Kidney capillary endothelial cell (primary cell): ENCODE results near the gene SHROOM3.
A peak's percentile ranks its signal among the peaks of the same experiment; 100 is the strongest.

Experiments used
- DNase-seq: peaks from one replicate; pipeline ENCODE4 v3.0.0-alpha.2; 2018; ENCODE audit warnings: low spot score

The SHROOM3 gene

DNA sequence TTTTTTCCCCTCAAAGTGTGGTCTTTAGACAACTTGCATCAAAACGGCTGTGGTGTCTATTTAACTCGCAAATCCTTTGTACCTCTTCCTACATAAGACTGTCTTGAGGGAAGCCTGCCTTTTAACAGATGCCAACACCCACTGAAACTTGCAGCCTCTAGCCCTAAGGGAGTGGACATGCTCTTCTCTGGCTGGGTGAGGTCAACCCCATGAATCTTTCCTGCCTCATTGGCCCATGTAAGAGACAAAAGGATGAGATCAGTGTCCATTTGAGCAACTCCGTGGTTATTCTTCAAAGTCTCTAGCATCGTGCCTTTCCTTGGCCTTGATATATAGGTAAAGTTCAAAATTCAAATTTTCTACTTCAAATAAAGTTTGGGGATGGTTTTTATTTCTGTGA lies 134.7 kb downstream of the SHROOM3 start:
- DNase-seq, result no peak

DNA sequence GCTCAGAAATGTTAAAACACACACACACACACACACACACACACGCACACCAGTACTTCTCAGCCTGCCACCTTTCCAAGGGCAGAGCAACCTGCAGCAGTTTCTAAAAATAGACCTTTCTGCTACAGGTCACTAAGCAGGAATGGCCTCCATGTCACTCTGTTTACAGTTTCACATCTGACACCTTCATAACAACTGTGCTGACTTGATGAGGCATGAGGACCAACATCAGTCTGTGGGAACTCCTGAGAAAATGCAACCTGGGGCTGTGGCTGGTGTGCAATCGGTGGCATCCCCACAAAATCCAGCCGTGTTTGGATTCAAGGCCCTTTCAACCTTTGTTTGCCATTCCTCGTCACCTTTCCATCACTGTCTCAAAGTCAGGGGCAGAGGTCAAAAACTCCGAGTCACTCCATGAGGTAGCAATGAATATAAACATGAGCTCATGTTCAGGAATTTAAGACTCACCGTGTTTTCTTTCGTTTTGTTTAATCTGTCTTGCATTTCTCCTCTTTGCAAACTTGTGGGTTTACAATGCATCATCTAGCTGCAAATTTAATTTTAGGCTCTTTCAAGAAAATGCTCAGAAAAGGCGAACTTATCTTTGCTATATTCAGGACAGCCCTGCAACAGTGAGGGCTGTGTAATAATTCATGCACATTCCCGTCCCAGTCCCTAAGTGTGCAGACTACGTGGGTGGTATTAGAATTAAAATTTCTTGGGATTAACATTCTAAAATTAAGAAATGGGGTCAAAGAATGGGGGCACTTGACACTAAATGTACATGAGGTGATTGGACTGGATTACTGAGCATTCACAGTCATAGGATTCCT lies 135.3 kb downstream of the SHROOM3 start:
- DNase-seq, result no peak

DNA sequence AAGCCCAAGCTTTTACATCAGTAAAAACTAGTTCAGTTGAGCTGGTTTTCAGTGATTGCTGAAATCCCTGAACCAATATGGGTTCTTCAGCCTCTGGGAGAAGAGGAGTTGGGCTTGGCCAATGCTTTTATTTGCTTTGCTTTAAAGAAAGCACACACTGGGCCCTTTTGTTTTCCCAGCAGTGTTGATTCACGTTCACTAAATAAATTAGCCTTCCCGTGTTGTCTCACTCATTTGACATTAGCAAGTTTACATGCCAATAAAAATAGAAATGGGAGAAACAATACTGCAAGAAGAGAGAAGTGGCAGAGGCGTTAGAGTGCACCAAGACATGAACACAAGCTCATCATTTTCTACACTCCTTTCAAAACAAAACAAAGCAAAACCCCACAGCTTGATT lies 136.2 kb downstream of the SHROOM3 start:
- no peak for DNase-seq

DNA sequence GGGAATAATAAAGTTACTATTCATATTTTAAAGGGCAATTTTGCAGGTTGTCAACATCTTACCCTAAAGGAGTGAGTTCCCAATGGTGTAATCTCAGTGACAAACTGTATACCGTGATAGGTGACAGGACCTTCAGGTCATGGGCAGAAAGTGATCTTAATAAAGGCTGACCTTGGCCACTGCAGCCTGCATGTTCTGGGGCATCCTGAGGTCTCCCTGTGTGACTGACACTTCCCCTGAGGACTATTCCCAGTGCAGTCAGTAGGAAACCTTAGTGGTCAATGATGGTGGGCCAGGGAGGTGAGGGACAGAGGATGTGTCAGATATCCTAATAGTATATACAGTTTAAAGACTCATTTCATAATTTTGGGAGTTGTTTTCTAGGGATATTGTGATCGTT lies 137.2 kb downstream of the SHROOM3 start:
- DNase-seq, result no peak

DNA sequence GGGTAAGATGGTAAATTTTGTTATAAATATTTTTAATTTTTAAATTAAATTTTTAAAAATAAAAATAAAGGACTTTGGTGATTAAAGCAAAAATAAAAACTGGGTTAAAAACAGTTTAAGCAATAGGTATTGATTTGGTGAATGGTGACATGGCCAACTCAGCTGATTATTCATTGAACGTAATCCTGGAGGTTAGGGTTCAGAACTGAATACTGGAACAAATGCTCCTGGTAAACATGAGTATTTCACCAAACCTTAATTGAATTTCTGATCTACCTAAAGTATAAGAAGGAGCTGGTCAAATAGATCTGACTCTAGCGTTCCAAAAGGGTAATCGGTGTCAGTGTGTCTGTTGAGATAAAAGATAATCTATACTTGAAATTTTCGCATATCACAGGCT lies 141.8 kb downstream of the SHROOM3 start:
- no peak for DNase-seq

DNA sequence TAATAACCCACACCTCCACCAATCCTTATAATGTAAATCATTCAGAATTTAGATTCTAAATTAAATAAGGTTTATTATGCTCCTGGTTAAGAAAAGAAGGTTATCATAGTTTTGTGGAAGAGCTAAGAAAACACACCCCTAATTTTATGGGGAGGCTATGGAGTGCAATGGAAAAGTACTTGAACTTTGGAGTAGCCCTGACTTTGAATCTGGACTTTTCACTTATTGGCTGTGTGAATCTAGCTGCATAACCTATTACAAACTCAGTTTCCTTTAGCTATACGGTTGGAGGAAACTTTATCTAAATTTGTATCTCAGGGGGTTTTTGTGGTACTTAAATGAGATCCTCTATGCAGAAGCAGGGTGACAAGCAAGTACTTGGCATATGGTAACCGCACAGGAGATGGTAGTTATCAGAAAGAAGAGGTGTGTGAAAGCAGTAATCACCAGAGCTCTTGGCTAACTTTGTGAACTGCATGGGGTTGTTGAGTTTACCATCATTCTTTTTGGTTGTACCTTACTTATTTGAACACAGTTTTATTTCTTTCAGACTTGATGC lies 143.1 kb downstream of the SHROOM3 start:
- DNase-seq, result no peak

DNA sequence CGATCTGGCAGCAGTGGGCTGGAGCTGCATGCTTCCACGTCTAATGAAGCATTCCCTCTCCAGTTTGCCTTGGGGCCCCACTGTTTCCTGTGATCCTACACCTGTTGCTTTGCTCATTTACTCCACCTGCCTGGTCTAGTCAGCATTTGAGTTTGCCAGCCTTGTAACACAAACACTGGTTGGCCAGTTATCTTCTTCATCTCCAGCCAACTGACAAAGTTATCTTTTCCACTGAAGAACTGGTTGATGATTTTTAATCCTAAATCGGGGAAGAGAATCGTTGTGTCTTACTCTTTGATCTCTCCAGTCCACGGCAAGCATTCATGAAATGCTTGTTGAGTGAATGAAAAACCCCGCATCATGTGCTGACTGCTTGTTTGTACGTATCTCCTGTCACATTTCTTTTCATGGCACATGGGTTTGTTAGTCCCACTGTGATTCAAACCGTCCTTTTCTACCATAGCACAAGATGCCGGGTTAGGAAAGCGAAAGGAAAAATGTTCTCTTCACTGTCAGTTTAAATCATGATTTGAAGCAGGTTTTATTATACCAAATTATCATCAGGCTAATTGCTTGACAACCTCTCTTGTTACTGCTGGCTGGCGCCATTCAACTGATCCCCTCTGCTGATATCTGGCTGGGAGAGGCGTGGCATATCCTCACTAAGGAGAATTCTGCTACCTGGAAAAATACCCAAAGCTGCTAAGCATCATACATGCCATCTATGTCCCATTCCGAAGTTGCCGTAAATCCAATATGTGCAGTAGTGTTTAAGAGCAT lies 144.8 kb downstream of the SHROOM3 start:
- no peak for DNase-seq

DNA sequence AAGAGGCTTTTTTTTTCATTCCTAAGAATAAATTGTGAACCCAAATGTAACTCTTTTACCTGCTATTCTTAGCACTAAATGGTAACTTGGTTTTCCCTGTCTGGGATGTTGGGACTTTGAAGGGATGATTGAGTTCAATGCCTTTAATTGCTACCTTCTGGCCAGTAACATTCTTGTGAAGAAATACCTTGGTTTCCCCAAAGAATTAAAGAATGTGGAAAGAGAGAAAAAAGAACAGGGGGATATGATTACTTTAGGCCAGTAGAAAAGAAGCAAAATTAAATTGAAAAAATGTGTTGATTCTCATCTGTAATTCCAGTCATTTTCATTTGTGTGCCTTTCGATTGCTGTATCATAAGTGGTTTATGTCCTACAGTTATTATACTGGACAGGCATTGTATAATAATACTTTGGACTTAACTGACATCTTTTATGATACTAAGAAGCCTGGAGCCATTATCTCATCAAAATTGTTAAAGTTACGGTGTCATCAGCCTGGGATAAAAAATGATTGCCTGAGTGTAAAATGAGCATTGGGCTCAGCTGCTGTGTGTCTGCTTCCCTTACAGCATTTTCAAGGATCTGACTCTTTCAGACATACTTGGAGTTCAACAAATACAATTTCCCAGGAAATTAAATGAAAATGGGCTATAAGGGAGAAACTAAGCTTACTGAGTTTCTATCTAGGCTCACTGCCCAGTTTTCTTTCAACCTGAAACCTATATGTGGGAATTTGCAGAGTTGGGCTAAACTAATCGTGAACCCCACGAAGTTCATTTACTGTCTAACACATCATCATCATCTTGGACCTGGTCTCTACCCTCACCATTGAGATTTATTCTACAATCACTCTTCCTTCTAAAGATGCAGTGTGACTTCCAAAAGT lies 146.3 kb downstream of the SHROOM3 start:
- DNase-seq, result no peak

DNA sequence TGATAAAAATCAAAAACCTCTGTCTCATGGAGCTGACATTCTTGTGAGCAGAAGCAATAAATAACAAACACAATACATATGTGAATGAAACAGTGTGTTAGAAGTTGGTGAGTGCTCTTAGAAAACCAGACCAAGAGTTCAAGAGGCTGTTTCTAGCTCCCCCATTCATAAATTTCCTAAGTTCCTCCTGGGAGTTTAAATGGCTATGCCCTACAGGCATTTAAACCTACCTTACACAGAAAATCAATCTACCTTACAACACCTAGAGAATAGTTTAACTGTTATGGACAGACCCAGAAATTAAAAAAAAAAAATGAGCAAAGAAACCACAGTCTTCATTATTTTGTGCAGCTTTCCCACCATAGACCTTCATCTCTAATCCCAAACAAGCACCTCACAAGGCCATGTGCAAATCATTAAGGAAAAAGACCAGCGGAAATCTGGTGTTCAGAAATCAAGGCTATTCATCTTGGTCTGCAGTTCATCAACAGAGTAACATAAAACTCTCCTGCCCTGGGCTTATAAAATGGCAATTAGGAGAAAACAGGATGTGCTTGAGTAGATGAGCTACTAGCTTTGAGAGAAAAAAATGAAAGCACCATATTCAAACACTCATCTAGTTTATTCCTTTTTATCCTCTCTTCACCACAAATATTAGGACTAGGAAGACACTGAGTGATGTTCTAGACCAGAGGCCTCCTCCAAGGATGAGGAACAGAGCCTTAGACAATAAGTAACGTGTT lies 147.2 kb downstream of the SHROOM3 start:
- DNase-seq, result no peak

DNA sequence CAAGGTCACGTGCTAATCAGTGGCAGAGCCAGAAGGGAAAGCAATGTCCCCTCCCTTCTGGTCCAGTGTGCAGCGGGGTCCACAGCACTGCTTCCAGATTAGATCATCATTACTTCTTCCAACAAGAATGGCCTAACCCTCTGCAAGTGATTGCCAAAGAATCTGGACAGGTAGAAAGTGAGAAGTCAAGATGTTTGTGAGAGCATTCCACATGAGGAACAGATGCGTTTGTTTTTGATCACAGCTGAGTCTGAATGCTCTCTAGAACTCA lies 147.7 kb downstream of the SHROOM3 start:
- DNase-seq, result no peak

DNA sequence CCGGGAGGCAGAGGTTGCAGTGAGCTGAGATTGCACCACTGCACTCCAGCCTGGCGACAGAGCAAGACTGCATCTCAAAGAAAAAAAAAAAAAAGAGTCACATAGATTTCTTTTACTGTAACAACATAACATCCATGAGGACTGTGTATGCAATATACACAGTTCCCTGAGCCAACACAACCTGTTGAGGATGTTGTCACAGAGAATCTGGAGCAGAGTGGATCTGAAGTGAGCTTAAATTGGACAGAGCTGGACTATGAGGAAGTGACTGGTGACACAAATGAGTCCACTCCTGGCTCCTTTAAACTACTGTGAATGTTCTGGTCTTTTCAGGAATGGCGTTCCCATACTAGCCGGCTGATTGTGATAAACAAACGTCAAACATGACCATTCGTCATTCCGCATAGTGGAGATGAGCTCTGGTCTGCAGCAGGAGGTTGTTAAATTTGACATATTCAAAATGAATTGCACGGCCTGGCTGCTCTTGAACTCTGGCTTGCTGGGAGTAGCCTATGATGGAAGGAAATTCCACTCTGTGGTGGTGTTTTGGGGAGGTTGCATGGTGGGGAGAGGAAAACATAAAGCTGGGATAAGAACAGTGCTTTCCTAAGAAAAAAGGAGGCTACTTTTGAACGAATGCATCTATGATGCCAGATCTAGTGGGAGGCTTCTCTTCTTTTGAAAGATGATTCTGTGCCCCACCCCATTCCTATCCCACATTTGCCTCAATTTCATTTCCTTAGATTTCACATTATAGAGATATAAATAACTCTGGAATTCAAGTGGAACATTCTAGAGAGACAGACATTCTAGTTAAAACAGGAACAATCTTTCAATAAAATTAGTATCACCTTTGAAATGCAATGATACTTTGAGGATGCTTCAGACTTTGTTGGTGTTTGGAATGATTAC lies 149.5 kb downstream of the SHROOM3 start:
- no peak for DNase-seq

DNA sequence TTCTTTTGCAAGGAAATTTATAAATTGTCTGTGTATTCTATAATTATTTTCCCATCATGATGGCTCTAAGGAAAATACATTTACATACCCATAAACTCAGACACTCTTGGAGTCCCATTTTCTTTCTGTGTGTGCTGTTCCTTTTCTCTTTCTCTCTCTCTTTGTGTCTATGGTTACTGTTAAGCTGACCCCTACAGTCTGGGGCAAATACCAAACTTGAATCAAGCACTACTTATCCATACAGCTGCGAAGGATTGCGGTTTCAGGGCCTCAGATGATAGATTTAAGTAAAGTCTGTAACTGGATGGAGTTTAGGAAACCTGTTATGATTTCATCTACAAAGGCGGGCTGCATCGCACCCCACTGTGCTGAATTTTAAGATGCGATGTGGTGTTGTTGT lies 150.2 kb downstream of the SHROOM3 start:
- DNase-seq, result no peak

DNA sequence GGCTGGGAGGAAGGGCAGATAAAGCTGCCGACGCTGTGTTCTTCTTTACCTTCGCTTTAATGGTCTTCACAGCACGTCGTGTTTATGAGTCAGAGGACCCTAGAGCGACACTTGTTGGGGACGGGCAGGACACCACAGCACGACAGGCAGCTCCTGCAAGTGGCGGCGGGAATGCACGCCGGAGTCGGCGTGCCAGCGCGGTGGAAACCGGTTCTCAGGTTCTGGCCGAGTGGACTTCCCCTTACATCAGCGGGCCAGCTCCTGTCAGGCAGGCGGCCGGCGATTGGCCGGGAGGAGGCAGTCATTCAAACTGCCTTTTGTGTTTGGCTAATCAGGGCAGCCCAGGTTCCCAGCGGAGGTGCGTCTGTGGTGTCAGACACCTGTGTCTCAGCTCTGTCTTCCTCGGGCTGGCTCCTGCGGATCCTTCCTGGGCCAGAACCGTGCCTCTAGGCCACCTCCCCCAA lies 150.9 kb downstream of the SHROOM3 start:
- DNase-seq, result peak; percentile 13

DNA sequence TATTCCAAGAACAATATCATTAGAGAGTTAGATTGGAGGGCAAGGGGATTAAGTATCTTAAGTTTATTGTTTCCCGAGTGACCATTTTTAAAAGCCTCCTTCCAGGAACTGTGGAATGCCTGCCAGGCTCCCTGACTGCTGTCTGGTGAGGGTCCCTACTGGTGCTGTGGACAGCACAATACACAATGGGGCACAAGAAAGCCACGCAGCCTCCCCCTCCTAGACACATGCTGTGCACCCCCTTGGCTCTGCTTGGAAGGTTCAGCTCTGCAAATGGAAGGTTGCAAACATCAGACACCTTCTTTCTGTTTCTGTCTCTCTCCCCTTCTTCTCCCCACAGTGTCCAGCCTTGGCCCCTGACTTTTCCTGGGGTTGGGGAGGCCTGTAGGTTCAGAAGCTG lies 153.2 kb downstream of the SHROOM3 start:
- DNase-seq, result no peak

DNA sequence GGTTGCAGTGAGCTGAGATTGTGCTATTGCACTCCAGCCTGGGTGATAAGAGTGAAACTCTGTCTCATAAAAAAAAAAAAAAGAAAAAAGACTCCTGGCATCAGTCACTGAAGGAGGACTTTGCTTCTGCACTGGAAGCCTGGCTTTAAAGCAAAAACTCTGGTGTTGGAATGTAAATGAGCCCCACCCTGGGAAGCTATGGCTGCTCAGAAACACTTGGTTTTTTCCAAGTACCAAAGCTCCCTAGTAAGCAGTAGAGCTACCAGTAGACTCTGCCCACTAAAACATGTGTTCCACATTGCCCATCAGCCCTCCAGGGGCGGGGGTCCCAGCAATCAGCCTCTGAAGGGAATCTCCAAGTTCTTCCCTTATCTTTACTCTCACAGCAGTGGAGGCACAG lies 154.4 kb downstream of the SHROOM3 start:
- DNase-seq, result no peak

DNA sequence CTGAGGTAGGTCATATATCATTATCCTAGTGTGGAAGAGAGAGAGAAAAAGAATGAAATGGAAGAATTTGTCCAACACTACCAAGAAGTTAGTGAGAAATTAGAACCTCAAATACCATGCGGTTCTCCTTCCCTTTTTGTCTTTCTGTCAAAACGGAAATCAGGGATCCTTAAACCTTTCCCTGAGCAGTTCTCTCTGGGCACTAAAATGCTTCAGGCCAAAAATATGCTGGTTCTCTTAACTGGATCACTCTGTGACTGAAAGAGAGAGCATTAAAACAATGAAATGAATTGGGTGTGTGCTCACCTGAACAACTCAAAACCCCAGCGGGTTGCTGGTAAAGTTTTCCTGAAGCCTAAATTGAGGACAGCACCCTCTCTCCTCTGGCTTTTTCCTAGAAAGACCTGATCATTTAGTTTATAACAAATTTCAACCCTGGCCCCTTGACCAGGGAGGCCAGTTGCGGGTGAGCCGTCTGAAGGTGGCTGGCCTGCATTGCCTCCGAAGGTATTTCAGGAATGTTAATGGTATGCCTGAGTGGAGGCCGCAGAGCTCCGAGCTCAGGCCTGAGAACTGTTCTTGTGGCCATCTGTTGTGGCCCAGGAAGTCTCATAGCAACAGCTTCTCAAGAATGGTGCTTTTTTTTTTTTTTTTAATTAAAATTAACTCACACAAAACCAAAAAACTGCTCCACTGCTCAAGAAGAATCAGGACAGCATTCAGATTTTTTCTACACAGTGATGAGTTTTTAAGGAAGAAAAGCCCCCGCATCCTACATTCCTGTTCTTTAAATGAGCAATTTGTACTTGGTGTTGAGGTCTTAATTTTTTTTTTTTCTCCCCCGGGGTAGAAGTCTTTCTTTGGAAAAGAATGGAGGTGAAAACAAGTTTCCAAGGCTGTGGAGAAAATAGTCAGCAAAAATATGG lies 155.1 kb downstream of the SHROOM3 start:
- DNase-seq, result no peak

DNA sequence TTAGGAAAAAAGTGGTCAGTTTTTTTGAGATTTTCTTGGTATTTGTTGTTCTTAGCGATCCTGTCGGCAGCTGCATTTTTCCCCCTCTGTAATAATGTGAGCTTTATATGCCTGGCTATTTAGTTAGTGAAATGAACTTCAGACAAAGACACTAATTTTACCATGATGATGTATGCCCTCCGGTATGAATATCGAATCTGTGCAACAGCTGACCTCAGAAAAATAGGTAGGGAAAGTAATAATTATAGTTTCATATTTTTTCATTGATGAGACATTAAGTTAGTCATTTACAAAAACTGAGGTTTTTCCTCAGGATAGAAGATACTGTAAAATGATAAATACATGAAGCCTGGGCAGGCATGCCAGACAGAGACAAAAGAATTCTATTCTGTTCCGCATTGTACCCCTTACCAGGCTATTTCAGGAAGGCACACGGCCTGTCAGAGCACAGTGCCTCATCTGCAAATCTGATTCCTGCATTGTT lies 155.8 kb downstream of the SHROOM3 start:
- no peak for DNase-seq

DNA sequence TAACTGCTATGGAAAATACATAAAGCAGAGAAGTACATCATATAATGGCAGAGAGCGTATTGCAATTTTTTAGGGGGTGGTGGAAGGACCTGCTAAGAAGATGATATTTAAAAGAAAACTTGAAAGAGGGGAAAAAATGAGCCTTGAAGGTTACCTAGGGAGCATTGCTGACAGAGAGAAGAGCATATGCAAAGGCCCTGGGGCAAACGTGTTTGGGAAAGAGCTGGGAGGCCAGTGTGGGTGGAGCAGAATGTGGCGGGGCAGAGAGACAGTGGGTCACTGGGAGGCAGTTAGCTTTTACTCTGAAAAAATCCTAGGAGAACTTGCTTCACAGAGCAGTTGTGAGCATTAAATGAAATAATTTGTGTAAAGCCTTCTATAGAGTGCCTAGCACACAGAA lies 157.0 kb downstream of the SHROOM3 start:
- no peak for DNase-seq

DNA sequence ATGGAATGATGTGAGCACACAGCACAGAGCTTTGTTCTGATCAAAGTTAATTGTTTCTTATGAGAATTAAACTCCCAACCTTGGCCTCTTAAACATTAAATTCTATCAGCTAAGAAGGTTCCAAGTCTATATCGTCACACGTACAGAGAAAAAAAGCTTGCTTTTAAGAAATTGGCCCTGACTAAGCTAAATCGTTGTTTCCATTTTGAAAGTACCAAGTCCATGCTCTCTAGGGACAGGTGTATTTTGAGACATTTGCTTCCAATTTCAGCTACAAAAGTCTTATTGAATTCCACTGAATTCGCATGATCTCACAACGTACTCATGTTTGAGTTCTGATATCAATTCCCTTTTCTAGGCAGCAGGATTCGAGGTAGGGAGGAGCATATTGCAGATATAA lies 157.4 kb downstream of the SHROOM3 start:
- no peak for DNase-seq
